HG02678 (cell line): Measurements from ENCODE around the gene CDCA3.

Source experiments
- ATAC-seq: cut with Tn5 transposase; IDR thresholded peaks from one replicate; pipeline ENCODE4 v1.9.1; 2021; ENCODE audit warnings: mild to moderate bottlenecking, moderate library complexity; ENCODE audit not compliant: unreplicated experiment

Gene CDCA3

DNA sequence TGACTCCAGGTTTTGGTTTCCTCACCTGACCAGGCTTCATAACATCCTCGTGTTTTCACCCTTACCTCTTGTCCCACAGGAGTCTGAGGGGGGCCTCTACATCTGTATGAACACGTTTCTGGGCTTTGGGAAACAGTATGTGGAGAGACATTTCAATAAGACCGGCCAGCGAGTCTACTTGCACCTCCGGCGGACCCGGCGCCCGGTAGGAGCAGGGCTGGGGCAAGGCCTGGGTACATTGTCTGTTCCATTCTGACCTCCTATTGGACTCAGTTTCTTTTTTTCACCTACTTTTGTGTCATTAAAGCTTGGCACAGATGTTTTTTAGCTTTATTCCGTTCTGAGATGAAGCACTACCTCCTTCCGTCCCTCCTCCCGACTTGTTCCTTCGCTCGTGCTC is 4.2 kb upstream of the CDCA3 start:
- ATAC-seq: no peak

DNA sequence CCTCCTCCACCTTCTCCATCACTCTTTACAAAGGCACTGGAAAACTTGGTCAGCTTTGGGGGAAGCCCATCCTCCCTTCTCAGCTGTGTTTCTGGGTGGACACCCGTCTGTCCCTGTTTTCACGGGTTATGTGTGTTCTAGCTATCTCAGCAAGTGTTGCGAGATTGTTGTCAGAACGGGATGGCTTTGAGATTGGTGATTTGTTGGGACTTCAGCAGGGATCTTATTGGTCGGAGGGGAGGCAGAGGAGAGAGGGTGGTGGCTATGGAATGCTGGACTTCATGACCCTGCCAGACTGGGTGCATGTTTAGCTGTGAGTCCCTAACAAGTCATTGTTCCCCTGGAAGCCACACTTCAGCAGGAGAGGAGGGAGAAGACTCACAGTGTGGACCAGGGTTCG is 3.0 kb upstream of the CDCA3 start:
- no peak for ATAC-seq

DNA sequence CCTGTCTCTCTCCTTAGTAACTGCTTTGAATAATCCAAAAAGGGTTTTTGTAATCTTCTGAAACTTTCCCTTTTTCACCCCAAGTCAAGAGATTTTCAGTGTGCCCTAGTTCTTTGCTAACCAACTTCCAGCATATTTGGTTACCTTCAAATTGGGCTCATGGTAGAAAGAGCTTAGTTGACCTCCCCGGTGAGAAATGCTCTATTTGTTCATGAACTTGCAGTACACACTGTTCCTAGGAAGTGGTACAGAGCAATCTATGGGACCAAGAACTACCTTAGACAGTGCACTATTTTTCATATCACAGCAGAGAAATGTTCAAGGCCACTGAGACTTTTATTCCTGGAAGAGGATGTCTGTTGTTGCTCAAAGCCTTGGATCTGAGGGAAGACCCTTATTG is 2.5 kb upstream of the CDCA3 start:
- no peak for ATAC-seq

DNA sequence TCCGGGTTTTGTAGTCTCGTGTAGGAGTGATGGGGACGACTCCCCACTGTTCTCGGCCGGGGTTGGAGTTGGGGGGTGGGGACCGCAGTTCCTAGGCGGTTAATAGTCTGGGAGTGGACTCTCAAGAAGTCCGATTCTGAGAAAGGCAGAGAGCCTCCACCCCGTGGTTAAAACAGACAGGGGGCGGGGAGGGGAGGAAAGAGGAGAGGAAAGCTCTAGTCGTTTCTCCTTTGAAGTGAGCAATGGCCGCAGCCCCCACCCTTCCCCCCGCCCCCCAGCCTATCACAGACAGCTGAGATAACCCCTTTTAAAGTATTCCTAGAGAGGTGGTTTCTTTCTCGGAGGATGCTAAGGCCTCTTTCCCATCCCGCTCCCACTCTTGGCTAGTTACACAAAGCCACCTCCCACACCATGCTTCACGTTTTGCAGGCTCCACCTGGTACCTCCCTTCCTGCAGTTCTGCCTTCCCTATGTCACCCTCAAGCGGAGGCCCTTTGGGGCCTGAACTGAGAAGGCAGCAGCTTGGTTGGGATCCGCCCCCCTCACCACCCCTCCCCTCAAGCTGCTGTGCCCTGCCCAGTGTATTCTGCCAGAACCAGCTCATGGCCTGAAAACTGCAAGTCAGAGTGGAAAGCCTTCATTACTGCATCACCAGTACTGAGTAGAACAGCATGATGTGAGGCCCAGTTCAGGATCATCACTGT is 1.7 kb upstream of the CDCA3 start:
- ATAC-seq: no peak

DNA sequence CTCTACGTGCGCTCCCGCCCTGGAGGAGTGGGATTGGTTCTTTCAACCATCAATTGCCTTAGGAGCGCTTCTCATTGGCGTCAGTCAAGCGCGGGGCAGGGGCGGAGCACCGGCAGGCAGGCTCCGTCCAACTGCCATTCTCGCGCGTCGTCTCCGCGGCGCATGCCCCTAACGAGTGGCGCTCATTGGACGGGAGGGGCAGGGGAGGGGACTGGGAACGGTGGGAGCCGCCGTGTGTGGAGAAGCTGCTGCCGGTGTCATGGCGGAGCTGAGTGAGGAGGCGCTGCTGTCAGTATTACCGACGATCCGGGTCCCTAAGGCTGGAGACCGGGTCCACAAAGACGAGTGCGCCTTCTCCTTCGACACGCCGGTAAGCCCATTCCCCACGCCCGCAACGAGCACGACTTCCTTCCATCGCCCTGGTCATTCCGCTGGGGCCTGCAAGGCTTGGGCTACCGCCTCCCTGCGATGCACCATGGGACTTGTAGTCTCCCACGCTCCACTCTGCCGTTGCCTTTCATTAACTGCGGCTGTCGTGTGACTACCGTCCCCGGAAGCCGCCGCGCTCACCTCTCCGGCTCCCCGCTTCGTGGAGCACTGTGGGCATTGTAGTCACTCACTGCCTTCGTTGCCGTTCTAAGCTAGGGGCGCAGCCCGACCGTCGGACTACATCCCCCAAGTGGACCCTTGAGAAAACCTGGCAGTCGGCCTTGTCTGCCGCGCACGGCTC is 1.0 kb upstream of the CDCA3 start, which contains the start of gene USP5:
TSS of gene USP5 (plus strand) at position 230 of the 730 bp plus-strand sequence. CDS start at position 260, 30 bp downstream.
- peak; percentile 74 for ATAC-seq

DNA sequence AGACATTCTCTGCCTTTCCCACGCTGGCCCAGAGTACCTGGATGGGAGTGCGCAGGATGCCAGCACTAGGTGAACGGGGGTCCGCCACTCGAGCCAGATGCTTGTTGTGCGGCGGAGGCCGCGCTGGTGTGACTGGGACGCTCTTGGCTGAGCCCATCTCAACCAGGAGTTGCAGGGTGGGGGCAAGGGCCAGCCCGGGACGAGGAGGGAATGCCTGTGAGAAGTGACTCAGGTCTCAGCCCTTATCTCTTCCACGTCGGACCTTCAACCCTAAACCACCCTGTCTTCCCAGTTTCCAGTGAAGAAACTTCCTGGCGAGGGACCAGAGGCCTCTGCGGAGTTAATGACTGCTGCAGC is 312 bp downstream of the CDCA3 start:
- no peak for ATAC-seq

DNA sequence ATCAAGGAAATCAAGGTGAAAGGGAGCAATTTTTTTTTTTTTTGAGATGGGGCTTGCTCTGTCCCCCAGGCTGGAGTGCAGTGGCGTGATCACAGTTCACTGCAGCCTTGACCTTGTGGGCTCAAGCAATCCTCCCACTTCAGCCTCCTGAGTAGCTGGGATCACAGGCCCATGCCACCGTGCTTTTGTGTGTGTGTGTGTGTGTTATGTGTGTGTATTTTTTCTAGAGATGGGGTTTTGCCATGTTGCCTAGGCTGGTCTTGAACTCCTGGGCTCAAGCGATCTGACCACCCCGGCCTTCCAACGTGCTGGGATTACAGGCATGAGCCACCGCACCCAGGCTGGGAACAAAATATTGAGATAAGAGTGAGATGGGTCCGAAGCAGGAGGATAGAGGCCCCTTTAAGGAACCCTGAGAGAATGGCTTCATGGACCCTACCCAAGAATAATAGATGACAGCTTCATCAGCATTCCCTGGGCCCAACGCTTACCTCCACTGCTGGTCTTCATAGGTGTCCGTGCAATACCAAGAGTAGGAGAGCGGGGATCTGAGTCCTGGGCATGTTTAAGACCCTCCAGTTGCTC is 1.0 kb downstream of the CDCA3 start:
- no peak for ATAC-seq

DNA sequence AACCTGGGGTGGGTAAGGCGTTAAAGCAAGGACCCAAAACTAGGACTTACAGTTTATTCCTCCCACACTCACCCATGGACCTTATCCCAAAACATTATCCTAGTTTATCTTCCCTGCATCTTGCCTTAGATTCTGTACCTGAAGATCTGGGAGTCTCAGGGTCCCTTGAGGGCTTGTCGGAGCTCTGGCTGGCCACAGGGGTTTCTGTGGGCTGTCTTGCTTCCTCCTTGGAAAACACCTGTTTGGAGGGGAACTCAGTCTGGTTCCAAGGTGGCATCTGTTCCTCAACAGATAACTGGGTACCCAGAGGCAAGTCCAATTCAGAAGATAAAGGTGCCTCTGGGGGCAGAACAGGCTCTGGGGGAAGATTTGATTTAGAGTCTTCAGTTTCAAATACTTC is 1.7 kb downstream of the CDCA3 start:
- no peak for ATAC-seq

DNA sequence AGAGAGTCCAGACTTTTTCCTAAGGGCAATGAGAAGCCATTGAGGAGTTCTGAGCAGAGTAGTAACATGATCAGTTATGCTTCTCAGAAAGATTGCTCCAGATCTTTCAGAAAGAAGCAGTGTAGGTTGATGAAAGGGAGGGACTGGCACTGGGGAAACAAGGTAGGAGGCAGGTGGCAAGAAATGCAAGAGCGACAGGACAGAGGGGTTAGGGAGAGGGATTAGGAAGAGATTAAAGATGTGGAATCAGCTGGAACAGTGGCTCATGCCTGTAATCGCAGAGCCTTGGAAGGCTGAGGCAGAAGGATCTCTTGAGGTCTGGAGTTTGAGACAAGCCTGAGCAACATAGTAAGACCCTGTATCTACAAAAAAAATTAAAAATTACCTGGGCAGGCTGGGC is 3.4 kb downstream of the CDCA3 start:
- ATAC-seq: no peak

DNA sequence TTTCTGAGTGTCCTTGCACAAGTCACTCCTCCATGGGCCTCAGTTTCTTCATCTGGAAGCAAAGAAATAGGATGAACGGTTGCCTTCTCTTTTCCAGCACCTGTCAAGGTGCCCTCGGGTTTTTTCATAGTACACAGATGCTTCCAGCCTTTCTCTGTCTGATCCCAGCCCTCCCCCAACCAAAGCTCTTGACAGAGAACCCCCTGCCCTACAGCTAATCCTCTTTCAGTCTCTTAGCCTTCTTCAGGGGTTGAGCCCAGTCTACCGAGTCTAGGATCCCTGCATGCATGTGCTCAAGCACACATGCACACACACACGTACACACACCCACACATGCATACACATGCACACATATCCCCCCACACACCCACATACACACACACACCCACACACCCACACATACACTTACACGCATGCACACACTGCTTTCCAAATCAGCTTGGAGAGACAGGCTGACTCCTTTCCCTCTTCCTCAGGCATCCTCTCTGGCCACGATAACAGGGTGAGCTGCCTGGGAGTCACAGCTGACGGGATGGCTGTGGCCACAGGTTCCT is 4.7 kb downstream of the CDCA3 start:
- ATAC-seq: no peak

DNA sequence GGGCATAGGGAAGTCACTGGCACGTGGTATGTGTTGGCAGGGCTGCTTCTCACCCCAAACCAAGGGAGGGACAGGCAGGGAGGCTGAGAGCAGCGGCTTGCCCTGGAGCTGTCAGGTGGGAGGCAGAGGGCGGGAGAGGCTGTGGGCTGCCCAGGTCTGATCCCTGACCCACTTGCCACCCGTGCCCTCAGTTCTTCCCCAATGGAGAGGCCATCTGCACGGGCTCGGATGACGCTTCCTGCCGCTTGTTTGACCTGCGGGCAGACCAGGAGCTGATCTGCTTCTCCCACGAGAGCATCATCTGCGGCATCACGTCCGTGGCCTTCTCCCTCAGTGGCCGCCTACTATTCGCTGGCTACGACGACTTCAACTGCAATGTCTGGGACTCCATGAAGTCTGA is 5.7 kb downstream of the CDCA3 start:
- no peak for ATAC-seq

DNA sequence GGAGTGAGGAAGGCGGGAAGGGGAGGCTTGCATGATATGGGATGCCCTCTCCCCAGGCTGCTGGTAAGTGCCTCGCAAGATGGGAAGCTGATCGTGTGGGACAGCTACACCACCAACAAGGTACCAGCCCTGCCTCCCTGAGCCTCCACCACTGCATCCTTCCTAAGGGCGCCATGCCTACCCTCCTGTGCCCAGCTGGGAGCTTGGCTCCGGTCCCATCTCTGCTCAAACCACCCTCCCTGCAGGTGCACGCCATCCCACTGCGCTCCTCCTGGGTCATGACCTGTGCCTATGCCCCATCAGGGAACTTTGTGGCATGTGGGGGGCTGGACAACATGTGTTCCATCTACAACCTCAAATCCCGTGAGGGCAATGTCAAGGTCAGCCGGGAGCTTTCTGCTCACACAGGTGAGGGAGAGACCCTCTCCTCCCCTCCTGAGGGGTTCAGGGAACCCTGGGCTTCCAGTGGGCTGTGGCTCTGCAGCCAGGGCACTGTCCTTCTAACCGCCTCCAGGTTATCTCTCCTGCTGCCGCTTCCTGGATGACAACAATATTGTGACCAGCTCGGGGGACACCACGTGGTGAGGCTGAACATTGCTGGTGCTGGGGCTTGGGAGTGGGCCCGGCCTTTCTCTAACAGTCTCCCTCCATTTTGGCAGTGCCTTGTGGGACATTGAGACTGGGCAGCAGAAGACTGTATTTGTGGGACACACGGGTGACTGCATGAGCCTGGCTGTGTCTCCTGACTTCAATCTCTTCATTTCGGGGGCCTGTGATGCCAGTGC is 7.8 kb downstream of the CDCA3 start:
- ATAC-seq: no peak

DNA sequence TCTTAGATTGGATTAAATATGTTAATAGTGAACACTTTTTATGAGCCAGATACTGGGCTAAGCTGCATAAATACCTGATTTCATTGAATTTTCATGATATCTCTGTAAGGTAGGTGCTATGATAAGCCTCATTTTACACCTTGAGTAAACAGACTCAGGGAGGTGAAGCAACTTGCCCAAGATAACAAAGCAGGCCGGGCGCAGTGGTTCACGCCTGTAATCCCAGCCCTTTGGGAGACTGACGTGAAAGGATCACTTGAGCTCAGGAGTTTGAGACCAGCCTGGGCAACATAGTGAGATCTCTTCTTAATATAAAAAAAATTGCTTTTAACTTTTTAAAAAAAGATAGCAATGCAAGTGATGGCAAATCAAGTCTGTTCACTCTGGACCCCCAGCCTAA is 9.0 kb downstream of the CDCA3 start:
- ATAC-seq: no peak

DNA sequence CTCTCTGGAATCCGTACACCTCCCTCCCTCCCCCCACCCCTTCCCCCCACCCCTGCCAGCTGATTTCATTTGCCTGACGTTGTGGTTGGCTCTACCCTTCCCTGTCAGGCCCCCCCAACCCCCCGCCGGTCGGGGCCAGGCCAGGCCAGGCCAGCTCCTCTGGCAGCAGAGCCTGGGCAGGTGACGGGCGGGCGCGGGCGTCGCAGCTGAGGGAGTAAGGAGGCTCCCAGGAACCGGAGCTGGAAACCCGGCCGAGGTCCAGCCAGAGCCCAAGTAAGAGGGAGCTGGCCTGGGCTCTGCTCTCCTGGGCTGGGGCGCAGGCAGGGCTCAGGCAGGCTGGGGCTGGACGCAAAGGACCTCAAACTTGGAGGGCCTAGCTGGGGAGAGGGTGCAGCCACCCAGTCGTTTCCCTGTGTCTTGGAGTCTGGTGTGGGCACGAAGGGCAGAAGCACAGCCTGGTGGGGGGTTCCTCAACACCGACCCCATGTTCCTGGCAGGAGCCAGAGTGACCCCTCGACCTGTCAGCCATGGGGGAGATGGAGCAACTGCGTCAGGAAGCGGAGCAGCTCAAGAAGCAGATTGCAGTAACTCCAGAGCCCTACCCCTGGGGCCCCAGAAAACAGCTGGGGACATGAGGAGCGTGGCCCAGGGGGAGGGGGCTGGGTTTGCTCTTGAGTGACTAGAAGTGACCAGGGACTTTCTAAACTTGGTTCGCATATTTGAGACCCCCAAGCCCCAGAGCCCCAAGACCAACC is 10.1 kb downstream of the CDCA3 start, which contains the start of gene GNB3:
TSS of gene GNB3 (plus strand) at position 165 of the 755 bp plus-strand sequence. CDS start at position 528, 363 bp downstream.
- ATAC-seq: no peak

DNA sequence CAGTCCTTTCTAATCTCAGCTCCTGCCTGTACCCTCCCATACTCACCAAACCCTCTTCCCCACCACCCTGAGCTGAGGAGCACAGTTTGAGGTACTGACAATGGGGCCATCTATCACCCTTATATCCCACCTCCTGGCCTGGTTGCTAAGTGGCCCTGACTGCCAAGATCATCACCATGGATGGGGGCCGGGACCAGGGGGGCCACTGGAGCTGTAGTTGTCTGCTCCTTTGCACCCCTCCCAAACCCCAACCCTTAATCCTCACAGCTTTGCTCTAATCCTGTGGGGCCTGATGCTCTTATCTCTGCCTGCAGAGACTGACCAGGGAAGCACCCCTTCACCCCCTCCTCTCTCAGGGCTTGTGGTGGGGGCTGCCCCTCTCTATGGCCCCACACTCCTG is 10.8 kb downstream of the CDCA3 start:
- no peak for ATAC-seq

DNA sequence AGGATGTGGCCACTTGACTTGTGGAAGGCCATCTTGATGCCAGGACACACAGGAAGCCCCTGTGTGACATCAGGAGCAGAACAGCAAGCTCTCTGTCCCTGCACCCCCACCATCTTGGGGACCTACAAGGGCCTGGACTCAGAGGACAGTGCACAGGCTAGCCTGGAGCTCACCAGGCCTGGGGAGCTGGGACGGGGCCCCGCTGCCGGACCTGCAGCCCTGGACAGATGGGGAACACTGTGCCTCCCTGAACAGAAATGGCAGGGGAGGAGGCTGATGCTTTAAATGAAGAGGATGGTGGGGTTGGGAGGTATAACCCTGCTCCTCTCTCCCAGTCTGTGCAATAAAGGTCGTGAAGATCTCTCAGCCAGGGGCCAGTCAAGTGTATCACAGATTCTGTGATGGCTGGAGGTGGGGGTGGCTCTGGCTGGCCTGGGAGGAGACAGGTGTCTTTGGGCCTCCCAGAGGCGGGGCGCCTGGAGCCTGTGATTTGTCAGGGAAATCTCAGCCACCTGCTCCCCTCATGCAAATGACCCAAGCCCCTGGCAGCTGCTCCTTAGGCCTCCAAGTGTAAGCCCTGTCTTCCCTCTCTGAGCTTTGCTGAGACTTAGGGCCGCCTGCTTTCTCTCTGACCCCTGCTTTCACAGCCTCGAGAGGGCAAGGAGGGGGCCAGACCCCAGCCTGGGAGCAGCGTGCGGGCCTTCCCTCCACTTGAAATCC is 11.4 kb downstream of the CDCA3 start:
- peak; percentile 92 for ATAC-seq

DNA sequence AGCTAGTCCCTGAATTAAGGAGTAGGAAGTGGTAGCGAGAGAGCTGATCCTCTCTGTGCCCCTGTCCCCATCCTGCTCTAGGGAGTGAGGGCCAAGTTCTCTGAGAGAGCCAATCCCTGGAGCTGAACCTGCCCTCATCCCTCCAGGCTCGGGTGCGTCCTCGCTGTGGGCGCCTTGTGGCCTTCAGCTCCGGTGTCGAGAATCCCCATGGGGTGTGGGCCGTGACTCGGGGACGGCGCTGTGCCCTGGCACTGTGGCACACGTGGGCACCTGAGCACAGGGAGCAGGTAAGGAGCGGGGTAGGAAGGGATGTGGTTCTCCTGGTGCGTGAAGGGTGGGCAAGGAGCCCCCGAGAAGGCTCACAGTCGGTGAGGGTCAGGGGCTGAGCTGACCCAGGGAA is 12.2 kb downstream of the CDCA3 start:
- ATAC-seq: no peak

DNA sequence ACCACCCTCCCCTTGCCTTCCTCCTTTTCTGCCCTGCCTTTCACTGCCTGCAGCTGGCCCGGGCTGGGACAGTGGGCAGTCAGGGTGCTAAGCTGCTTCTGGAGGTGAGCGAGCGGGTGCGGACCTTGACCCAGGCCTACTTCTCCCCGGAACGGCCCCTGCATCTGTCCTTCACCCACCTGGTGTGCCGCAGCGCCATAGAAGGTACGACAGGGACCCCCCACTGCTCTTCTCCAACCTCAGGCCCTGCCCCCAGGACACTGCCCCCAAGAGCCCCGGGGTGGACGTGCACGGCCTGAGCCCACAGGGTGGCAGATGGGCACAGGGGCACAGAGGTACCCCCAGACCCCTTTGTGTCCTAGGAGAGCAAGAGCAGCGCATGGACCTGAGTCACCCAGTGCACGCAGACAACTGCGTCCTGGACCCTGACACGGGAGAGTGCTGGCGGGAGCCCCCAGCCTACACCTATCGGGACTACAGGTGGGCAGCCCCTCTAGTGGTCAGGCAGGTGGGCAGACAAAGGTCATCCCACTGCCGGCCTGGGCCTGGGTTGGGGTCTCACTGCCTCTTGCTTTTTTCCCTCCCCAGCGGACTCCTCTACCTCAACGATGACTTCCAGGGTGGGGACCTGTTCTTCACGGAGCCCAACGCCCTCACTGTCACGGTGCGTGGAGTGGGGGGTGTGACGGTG is 13.6 kb downstream of the CDCA3 start:
- ATAC-seq: no peak

DNA sequence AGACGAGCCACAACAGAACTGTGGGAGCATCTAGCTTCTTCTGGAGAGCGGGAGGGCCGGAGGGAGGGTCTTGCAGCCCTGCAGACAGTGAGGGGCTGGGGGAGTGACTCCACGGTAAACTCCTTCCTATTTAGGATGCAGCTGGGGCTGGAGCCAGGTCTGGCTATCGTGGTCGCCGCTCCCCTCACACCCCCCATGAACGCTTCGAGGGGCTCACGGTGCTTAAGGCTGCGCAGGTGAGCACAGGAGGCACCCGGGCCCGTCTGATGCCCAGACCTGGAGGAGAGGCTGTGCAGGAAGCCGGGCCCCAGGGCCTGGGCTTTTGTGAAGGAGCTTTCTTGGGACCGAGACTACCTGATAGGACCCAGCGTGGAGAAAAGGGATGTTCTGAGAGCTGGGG is 14.2 kb downstream of the CDCA3 start:
- no peak for ATAC-seq
